Nephron progenitor cell (in vitro differentiated cells): ENCODE measurements around the gene RPTOR.

Experiments
- DNase-seq: peaks from one replicate; pipeline ENCODE4 v3.0.0; 2021
- H3K27ac Mint-ChIP-seq: 2 replicates; pipeline ENCODE4 v1.8.0; 2021; ENCODE audit warnings: mild to moderate bottlenecking, moderate library complexity, mixed read lengths
- H3K27me3 Mint-ChIP-seq: 2 replicates; pipeline ENCODE4 v1.8.0; 2021; ENCODE audit warnings: mild to moderate bottlenecking, low read depth, mixed read lengths; ENCODE audit not compliant: poor library complexity
- H3K36me3 Mint-ChIP-seq: 2 replicates; pipeline ENCODE4 v1.8.0; 2021; ENCODE audit warnings: low read depth, mixed read lengths
- H3K4me1 Mint-ChIP-seq: 2 replicates; pipeline ENCODE4 v1.8.0; 2021; ENCODE audit warnings: mixed read lengths
- H3K4me3 Mint-ChIP-seq: 2 replicates; pipeline ENCODE4 v1.8.0; 2021; ENCODE audit warnings: mild to moderate bottlenecking, moderate library complexity, mixed read lengths
- H3K9me3 Mint-ChIP-seq: 2 replicates; pipeline ENCODE4 v1.8.0; 2021; ENCODE audit warnings: mild to moderate bottlenecking, moderate library complexity, mixed read lengths
- TF ChIP-seq, protein P1 (sequence below): fragments of 200-600 bp; sonication (generic); IDR thresholded peaks from 2 replicates; pipeline ENCODE4 v1.5.0; 2021; ENCODE audit warnings: antibody characterized with exemption

RPTOR gene

DNA sequence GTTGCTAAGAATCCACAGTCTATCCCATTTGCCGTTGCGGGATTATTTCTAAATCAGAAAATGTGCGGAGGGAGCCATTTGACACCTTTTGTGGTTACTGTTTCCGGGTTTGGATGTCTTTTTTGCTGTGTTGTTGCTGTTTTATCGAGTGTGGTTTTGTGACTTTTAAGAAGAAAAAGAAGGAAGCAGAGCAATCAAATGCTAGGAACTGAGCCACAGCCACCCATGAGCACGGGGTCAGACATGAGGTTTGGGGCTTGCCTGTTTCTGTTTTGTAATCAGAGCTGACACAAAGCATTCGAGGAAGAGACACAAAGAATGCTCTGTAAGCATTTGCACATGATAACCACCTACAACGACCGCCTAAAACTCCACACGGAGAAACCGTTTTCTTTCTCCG, 393.9 kb downstream of the RPTOR start:
- peaks cover 21% of the 10 kb centered on the region for H3K36me3 Mint-ChIP-seq
- TF ChIP-seq, protein P1, sequence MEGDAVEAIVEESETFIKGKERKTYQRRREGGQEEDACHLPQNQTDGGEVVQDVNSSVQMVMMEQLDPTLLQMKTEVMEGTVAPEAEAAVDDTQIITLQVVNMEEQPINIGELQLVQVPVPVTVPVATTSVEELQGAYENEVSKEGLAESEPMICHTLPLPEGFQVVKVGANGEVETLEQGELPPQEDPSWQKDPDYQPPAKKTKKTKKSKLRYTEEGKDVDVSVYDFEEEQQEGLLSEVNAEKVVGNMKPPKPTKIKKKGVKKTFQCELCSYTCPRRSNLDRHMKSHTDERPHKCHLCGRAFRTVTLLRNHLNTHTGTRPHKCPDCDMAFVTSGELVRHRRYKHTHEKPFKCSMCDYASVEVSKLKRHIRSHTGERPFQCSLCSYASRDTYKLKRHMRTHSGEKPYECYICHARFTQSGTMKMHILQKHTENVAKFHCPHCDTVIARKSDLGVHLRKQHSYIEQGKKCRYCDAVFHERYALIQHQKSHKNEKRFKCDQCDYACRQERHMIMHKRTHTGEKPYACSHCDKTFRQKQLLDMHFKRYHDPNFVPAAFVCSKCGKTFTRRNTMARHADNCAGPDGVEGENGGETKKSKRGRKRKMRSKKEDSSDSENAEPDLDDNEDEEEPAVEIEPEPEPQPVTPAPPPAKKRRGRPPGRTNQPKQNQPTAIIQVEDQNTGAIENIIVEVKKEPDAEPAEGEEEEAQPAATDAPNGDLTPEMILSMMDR: no peak
- no peak overlapping the region for H3K4me3 Mint-ChIP-seq
- no peaks in the 10 kb centered on the region for H3K9me3 Mint-ChIP-seq
- peaks cover 37% of the 10 kb centered on the region for H3K4me1 Mint-ChIP-seq
- H3K27ac Mint-ChIP-seq: peak overlapping the region; percentile 84
- no peak for DNase-seq
- peaks cover 20% of the 10 kb centered on the region for H3K27me3 Mint-ChIP-seq

DNA sequence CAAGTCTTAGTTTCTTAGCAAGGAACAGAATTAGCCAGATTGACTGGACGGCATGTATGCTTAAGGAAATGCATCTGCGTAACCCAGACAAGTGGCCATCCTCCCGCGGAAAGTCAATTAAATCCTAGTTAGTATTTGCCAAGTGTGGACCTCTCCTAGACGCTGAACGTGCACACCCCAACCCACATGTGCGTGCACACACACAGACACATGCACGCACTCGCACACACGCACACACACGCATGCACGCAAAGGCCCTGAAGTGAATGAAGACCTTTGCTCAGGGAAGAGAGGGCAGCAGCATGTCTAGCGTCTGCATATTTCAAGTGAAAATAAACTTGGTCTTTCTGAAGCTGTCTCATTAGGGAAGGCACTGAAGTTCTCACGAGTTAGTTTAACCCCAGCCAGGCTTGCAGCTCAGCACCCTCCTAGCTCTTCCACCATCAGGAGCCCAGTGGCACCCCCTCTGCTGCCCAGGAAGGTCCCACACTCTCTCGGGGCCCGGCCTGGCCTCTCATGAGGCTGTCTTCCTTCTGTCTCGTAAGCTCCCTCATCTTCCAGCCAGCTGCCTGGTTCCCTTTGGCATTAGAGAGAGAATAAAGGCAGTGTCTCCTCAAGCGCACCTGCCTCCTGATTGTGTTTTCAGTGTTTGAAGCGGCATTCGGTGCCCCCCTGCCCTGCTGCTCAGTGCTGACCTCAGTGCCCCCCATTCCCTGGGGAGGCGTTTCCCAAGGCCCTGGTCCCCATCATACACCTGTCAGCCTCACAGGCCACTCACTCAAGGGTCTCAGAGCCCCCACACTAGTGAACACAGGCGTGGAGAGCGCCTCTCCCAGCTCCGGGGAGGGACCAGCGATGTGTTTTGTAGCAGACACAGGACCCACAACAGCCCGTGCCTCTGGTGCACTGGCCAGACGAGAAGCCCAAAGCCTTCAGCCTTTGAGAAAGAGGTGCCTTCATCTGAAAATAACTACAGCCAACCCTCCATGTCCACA, 394.8 kb downstream of the RPTOR start:
- TF ChIP-seq, protein P1: no peak
- no peak overlapping the region for H3K4me3 Mint-ChIP-seq
- H3K9me3 Mint-ChIP-seq: no peaks in the 10 kb centered on the region
- peaks cover 12% of the 10 kb centered on the region for H3K27me3 Mint-ChIP-seq
- peaks cover 19% of the 10 kb centered on the region for H3K36me3 Mint-ChIP-seq
- H3K4me1 Mint-ChIP-seq: peaks cover 37% of the 10 kb centered on the region
- H3K27ac Mint-ChIP-seq: no peak overlapping the region
- DNase-seq: no peak

DNA sequence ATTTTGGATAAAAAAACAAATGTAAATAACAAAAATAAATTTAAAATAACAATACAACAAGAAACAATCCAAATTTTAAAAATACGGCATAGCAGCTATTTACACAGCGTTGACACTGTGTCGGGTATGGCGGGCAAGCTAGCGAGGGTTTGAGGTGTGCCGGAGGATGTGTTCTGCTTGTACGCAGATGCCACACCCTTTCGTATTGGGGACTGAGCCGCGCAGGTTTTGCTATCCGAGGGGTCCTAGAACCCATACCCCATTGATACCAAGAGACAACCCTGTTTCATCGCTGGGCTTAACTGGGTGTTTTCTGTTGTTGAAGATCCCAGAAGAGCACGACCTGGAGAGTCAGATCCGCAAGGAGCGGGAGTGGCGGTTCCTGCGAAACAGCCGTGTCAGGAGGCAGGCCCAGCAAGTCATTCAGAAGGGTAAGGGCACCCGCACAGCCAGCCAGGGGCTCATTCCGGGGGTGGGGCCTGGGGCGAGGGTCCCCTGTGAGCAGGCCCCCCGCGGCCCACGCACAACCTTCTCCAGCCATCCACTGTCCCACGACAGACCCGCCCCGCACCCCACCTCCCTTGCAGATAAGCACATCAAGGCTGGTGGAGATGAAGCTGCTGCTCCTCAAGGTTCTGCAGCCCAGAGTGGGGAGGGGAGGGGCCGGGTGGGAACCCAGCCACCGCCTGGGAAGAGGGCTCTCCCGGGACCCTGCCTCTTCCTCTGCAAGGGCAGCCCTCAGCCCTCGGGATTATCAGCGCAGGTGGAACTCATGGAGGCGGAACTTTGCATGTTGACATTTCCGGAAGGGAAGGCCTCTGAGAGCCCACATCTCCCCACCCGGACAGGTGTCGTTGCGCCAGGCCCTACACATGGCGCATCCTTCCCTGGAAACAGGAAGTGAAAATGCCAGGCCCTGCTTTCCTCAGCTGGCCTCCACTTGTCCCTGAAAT, 395.8 kb downstream of the RPTOR start:
- Mint-ChIP-seq H3K27me3 (peaks cover 12% of the 10 kb centered on the region), H3K4me3 (no peak overlapping the region), H3K4me1 (peaks cover 37% of the 10 kb centered on the region), H3K27ac (no peak overlapping the region), H3K9me3 (no peaks in the 10 kb centered on the region), H3K36me3 (peaks cover 17% of the 10 kb centered on the region)
- DNase-seq: no peak
- TF ChIP-seq, protein P1: no peak

DNA sequence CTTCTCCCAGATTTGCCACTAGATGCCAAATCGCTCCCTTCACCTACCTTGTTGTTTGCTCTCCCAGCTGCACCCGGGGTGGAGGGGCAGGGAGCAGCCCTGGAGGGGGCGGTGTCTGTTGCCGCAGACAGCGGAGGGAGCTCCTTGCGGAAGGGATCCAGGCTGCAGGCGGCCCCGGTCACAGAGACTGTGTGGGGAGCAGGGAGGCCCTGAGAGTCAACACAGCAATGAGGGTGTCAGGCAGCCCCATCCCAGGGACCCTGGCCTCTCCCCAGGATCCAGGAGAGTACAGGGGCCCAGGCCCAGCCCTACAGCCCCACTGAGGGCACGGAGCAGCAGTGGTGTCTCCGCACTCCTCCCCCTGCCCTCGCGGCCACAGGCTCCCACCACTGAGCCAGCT, 396.5 kb downstream of the RPTOR start:
- Mint-ChIP-seq H3K36me3 (peaks cover 20% of the 10 kb centered on the region), H3K4me3 (no peak overlapping the region), H3K9me3 (no peaks in the 10 kb centered on the region), H3K27ac (no peak overlapping the region), H3K4me1 (peaks cover 32% of the 10 kb centered on the region), H3K27me3 (peaks cover 11% of the 10 kb centered on the region)
- no peak for DNase-seq
- TF ChIP-seq, protein P1: no peak

DNA sequence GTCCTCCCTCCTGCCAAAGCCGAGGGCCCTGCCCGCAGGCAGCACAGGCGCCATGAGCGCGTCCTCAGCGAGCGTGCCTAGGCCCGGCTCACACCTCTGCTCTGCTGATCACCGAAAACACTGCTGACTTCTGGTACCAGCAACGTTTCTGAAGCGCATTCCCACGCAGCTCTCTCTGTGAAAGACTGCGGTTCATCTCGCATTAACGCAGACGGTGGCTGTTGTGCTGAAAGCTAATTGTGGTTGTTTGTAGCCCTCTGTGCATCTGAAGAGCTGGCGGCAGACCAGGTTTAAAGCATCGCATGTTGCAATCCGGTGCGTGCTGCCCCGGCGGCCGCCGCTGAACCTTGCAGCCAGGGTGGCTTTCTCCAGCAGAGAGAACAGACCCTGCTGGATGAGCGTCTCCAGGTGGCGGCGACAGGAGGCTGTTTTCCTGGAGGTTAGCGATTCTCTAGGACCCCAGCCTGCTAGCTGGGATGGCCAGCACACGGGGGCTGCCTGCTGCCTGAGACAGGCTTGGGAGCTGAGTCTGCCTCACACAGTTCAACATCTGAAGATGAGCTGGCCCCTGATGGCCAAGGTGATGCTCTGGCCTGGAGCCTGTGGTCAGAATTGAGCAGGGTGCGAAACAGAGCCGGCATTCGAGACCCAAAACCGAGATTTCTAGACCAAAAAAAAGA, 397.2 kb downstream of the RPTOR start:
- H3K27ac Mint-ChIP-seq: peak overlapping the region; percentile 73
- H3K9me3 Mint-ChIP-seq: no peaks in the 10 kb centered on the region
- DNase-seq: no peak
- H3K4me3 Mint-ChIP-seq: no peak overlapping the region
- peaks cover 27% of the 10 kb centered on the region for H3K36me3 Mint-ChIP-seq
- TF ChIP-seq, protein P1: no peak
- H3K27me3 Mint-ChIP-seq: peaks cover 4% of the 10 kb centered on the region
- peaks cover 25% of the 10 kb centered on the region for H3K4me1 Mint-ChIP-seq
